Natural killer cell (primary cell): ENCODE data around the gene CLEC5A. TPM values are rescaled to one million over a fixed set of nuclear protein-coding genes. Genes with fewer than 3 reads are reported as not detected.

ENCODE experiments used
- ATAC-seq, 3 donors: fragments of 150-1000 bp in 2 of 3; fragments of 200-7000 bp in 1 of 3; cut with Tn5 transposase; 1 replicate in 1 of 3; 2 replicates in 2 of 3; pipeline ENCODE4 v1.10.0; 2021; ENCODE audit warnings: mild to moderate bottlenecking in 2 of 3, moderate library complexity in 2 of 3
- DNase-seq, 2 donors: peaks; one replicate each; pipeline versions ENCODE4 v3.0.0 to v3.0.0-alpha.2; 2013 to 2021; ENCODE audit warnings: mixed read lengths in 1 of 2
- H3K27ac ChIP-seq: one replicate; pipeline ENCODE4 v1.5.1; 2013; ENCODE audit warnings: mild to moderate bottlenecking, low read length
- H3K27me3 ChIP-seq: one replicate; pipeline ENCODE4 v1.6.1; 2013; ENCODE audit warnings: low read length; ENCODE audit not compliant: control insufficient read depth, insufficient read depth
- H3K36me3 ChIP-seq: one replicate; pipeline ENCODE4 v1.6.1; 2013; ENCODE audit warnings: low read length; ENCODE audit not compliant: control insufficient read depth, insufficient read depth
- H3K4me1 ChIP-seq: one replicate; pipeline ENCODE4 v1.6.1; 2013; ENCODE audit warnings: low read length; ENCODE audit not compliant: control insufficient read depth, insufficient read depth
- H3K4me3 ChIP-seq: one replicate; pipeline ENCODE4 v1.5.1; 2013; ENCODE audit warnings: low read length
- H3K9me3 ChIP-seq: one replicate; pipeline ENCODE4 v1.6.1; 2013; ENCODE audit warnings: low read length; ENCODE audit not compliant: control insufficient read depth, insufficient read depth
- H3K27ac Mint-ChIP-seq, 2 donors: one replicate each; pipeline ENCODE4 v1.8.0; 2022; ENCODE audit warnings: mild to moderate bottlenecking in 2 of 2, mixed read lengths in 2 of 2, moderate library complexity in 1 of 2
- H3K27me3 Mint-ChIP-seq, 2 donors: one replicate each; pipeline ENCODE4 v1.8.0; 2022; ENCODE audit warnings: low read depth in 2 of 2, mixed read lengths in 2 of 2
- H3K36me3 Mint-ChIP-seq: one replicate; pipeline ENCODE4 v1.8.0; 2022; ENCODE audit warnings: mixed read lengths
- H3K4me1 Mint-ChIP-seq, 2 donors: one replicate each; pipeline ENCODE4 v1.8.0; 2022; ENCODE audit warnings: mixed read lengths in 2 of 2
- H3K4me3 Mint-ChIP-seq: one replicate; pipeline ENCODE4 v1.8.0; 2022; ENCODE audit warnings: mild to moderate bottlenecking, moderate library complexity, mixed read lengths
- H3K9me3 Mint-ChIP-seq, 2 donors: one replicate each; pipeline ENCODE4 v1.8.0; 2022; ENCODE audit warnings: mixed read lengths in 2 of 2
- CTCF ChIP-seq: fragments of 200-600 bp; IDR thresholded peaks from one replicate; pipeline ENCODE4 v1.8.0; 2022; ENCODE audit warnings: antibody characterized with exemption
- WGBS: methylation state at CpG from one replicate; pipeline ENCODE4 v1.1.7; 2013; ENCODE audit warnings: missing lambda C conversion rate; ENCODE audit not compliant: insufficient coverage; 5-methylcytosine and 5-hydroxymethylcytosine counted together
- intact Hi-C: fragments of 100-400 bp; cut with micrococcal nuclease; formaldehyde crosslinking; loops from one replicate; pipeline ENCODE4 v1.14.2; 2022
- total RNA-seq, 4 donors: library from RNA; stranded (reverse); fragments of 120-200 nt in 1 of 4; gene quantifications; one replicate each; pipeline versions ENCODE4 v1.2.3 to v1.2.4, GENCODE V29; 2013 to 2022

The CLEC5A gene
- total RNA-seq, 3 donors from 2014 or later (not counting 1 experiment from before 2014, with no cell fraction given), result 0.60 TPM; not detected in 2

- Mint-ChIP-seq H3K9me3 (no peaks in the 10 kb centered on the region), H3K27ac (no peak overlapping the region), H3K27me3 (peaks cover 0 to 13% of the 10 kb centered on the region in 2 donors), H3K4me1 (no peaks in the 10 kb centered on the region), H3K36me3 (no peaks in the 10 kb centered on the region), H3K4me3 (no peak overlapping the region)
- ATAC-seq (no peak), DNase-seq (no peak)
- 86% methylated on average over 1 of the region's 1 CpG for WGBS
- intact Hi-C loops, result no loop called here
- H3K36me3 ChIP-seq, result no peaks in the 10 kb centered on the region
- no peaks in the 10 kb centered on the region for H3K4me1 ChIP-seq
- H3K27ac ChIP-seq, result no peak overlapping the region
- no peak for TF ChIP-seq CTCF
- H3K4me3 ChIP-seq, result no peak overlapping the region
- H3K27me3 ChIP-seq, result no peaks in the 10 kb centered on the region
- no peaks in the 10 kb centered on the region for H3K9me3 ChIP-seq
These were observed 4.0 kb upstream of the CLEC5A start for GRCh38 chr7:141950806-141951205.

GRCh38 chr7:141949911-141950310 is 3.1 kb upstream of the CLEC5A start:
- peaks cover 0 to 13% of the 10 kb centered on the region in 2 donors for H3K27me3 Mint-ChIP-seq

GRCh38 chr7:141949451-141949850 is 2.7 kb upstream of the CLEC5A start:
- no peaks in the 10 kb centered on the region for H3K27me3 ChIP-seq
- Mint-ChIP-seq H3K4me1 (no peaks in the 10 kb centered on the region), H3K36me3 (no peaks in the 10 kb centered on the region), H3K4me3 (no peak overlapping the region), H3K27ac (no peak overlapping the region), H3K27me3 (peaks cover 0 to 13% of the 10 kb centered on the region in 2 donors), H3K9me3 (no peaks in the 10 kb centered on the region)
- H3K4me3 ChIP-seq, result no peak overlapping the region
- no peaks in the 10 kb centered on the region for H3K4me1 ChIP-seq
- no peaks in the 10 kb centered on the region for H3K9me3 ChIP-seq
- 83% methylated on average over 2 of the region's 2 CpGs for WGBS
- no peak for DNase-seq
- no peak for ATAC-seq
- no peak for TF ChIP-seq CTCF
- H3K36me3 ChIP-seq, result no peaks in the 10 kb centered on the region
- intact Hi-C loops, result no loop called here
- H3K27ac ChIP-seq, result no peak overlapping the region

More at GRCh38 chr7:141949911-141950310, 3.1 kb upstream of the CLEC5A start:
- Histone ChIP-seq H3K27me3 (no peaks in the 10 kb centered on the region), H3K9me3 (no peaks in the 10 kb centered on the region), H3K4me3 (no peak overlapping the region), H3K4me1 (no peaks in the 10 kb centered on the region), H3K36me3 (no peaks in the 10 kb centered on the region), H3K27ac (no peak overlapping the region)
- no peaks in the 10 kb centered on the region for H3K36me3 Mint-ChIP-seq
- no peaks in the 10 kb centered on the region for H3K4me1 Mint-ChIP-seq
- no peak for ATAC-seq
- intact Hi-C loops, result no loop called here
- 85% methylated on average over 3 of the region's 3 CpGs for WGBS
- no peaks in the 10 kb centered on the region for H3K9me3 Mint-ChIP-seq
- DNase-seq, result no peak
- no peak overlapping the region for H3K27ac Mint-ChIP-seq
- H3K4me3 Mint-ChIP-seq, result no peak overlapping the region
- no peak for TF ChIP-seq CTCF

- H3K4me3 Mint-ChIP-seq, result no peak overlapping the region
These were observed 2.2 kb upstream of the CLEC5A start for GRCh38 chr7:141949021-141949420.

More at GRCh38 chr7:141949021-141949420, 2.2 kb upstream of the CLEC5A start:
- Histone ChIP-seq H3K27ac (no peak overlapping the region), H3K27me3 (no peaks in the 10 kb centered on the region), H3K4me1 (no peaks in the 10 kb centered on the region), H3K9me3 (no peaks in the 10 kb centered on the region), H3K36me3 (no peaks in the 10 kb centered on the region), H3K4me3 (no peak overlapping the region)
- Mint-ChIP-seq H3K27ac (no peak overlapping the region), H3K27me3 (peaks cover 3 to 13% of the 10 kb centered on the region in 2 donors), H3K9me3 (no peaks in the 10 kb centered on the region), H3K4me1 (no peaks in the 10 kb centered on the region), H3K36me3 (no peaks in the 10 kb centered on the region)
- 95% methylated on average over 1 of the region's 2 CpGs for WGBS
- DNase-seq, result no peak
- no peak for ATAC-seq
- no peak for TF ChIP-seq CTCF
- intact Hi-C loops, result no loop called here
